Smooth muscle cell of the brain vasculature (primary cell): ENCODE data around the gene STH.

Experiments used
- DNase-seq: peaks from one replicate; pipeline ENCODE4 v3.0.0-alpha.2; 2012; ENCODE audit warnings: low read depth, low spot score

The STH gene

DNA sequence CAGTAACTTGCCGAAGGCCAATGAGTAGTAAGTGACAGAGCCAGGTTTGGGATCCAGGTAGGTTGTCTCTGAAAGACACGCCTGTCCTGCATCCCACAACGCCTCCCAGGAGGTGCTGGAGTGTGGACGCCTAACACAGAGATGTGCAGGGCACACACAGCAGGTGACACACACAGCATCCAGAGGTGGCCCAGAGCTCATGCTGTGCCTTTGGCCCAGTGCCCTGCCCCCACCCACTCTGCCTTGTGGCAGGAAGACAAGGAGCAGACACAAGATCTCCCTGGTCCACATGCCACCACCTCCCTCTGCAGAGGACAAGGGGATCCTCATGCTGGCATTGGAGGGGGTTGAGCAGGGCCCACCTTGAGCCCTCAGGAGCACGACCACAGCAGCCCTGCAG is 14.7 kb upstream of the STH start:
- DNase-seq: no peak

DNA sequence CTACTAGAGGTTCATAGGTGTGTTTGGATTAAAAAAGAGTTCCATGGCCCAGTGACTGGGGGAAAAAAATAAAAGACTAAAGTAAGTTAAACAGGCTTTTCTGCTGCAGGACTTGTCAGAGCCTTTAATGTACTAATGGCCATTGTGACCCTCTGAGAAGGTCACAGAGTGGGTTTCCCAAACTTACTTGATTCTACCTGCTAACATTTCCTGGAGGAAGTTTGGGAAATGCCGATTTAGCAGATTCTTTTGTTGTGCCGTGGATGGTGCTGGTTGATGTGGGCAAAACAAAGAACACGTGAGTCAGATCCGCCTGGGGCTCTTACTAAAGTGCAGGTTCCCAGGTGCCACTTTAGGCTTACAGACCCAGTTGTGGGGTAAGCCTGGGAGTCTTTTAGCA is 13.6 kb upstream of the STH start:
- DNase-seq: no peak

DNA sequence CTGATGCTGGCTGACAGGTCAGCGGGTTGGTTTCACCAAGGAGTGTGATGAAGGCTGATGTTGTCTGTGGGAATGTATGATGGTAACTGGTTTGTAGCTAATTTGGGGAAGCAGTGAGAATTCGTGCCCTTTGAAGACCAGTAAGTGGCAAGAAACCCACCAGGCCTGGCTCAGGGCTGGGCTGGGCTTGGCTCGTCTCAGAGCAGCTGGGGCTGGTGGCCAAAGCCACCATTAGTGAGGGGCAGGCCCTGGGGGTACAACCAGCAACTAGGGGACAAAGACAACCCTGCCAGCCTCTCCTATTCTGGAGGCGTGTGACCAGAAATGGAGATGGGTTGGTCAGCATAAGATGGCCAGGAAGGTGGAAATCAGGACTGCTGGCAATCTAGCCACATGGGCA is 13.0 kb upstream of the STH start:
- no peak for DNase-seq

DNA sequence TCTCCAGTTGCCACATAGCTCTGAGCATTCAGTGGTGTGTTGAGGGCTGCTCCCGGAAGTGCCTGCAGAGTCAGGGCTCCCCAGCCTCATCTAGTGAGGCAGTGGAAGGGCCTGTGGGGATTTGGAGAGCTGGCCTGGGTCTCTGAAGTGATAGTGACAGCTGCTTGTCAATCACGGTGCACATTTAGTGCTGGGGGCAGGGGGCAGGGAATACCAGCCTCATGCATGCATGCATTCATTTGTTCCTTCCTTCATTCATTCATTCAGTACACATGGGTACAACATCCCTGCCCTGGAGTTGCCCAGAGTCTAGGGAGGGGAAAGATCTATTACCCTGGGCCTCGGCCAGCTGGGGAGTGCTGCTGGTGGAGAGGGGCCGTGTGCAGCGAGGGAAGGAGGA is 11.3 kb upstream of the STH start:
- DNase-seq: no peak

DNA sequence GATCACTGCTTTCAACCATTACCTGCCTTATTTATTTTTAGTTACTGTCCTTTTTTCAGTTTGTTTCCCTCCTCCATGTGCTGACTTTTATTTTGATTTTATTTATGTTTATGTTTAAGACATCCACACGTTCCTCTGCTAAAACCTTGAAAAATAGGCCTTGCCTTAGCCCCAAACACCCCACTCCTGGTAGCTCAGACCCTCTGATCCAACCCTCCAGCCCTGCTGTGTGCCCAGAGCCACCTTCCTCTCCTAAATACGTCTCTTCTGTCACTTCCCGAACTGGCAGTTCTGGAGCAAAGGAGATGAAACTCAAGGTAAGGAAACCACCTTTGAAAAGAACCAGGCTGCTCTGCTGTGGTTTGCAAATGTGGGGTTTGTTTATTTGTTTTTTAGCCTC is 9.3 kb upstream of the STH start:
- no peak for DNase-seq

DNA sequence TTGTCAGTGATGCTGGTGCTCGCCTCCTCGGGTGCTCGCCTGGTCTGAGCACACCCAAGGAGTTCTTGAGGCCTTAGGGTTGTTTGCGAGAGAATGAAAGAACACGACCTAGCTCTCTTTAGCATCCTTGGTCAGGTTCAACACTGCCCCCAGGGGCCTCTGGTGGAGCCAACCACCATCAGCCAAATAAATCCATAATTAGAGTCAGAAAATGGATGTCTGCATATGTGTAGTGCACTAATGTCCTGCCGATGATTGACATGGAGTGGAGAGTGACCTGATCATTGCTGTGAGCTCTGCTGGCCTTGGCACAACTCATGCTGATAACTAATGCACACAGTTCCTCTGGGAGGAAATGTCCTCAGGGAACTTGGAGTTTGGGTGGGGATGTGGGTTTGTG is 8.2 kb upstream of the STH start:
- no peak for DNase-seq

DNA sequence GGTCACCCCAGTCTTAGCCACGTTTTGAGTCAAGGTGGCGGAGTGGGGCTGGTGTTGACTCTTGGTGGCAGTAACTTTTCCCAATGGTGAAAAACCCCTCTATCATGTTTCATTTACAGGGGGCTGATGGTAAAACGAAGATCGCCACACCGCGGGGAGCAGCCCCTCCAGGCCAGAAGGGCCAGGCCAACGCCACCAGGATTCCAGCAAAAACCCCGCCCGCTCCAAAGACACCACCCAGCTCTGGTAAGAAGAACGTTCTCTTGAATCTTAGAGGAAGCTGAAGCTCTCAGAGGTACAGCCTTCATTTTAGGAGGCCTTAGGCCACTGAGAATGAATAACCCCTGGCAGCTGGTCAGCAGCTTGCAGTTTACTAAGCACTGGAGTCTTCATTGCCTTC is 7.7 kb upstream of the STH start:
- DNase-seq: no peak

DNA sequence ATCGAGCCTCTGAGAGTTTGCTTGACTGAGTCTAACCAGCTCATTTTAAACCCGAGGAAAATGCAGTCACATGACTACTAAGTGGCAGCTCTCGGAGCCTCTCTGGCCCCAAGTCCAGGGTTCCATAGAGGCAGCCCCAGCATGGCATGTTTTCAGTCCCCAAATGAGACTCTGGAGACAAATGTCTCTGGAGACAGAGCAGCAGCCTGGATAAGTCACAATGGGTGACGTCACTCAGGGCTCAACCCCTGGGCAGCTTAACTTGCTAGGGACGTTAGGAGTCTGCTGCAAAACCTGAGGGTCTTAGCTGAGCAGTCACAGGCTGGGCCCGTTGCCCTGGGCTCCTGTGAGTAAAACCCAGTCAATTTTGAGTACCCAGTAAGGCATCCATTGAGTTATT is 6.9 kb upstream of the STH start:
- DNase-seq: no peak

DNA sequence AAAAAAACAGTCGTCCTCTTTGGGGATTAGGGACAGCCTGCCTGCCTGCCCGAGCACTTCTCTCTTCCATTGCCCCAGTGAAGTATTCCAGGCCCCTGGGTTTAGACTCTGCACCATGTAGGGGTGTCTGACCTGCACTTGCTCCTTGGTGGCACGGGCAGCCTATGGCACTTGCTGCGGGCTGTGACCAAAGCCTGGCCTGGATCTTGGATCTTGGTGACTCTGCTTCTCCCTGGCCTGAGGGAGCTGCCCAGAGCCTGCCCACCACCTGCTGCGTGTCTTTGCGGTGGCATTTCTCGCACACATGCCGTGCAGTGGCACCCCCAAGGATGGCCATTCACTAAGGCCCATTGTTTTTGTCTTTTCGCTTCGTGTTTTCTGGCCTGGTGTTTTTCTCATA is 6.1 kb upstream of the STH start:
- no peak for DNase-seq

DNA sequence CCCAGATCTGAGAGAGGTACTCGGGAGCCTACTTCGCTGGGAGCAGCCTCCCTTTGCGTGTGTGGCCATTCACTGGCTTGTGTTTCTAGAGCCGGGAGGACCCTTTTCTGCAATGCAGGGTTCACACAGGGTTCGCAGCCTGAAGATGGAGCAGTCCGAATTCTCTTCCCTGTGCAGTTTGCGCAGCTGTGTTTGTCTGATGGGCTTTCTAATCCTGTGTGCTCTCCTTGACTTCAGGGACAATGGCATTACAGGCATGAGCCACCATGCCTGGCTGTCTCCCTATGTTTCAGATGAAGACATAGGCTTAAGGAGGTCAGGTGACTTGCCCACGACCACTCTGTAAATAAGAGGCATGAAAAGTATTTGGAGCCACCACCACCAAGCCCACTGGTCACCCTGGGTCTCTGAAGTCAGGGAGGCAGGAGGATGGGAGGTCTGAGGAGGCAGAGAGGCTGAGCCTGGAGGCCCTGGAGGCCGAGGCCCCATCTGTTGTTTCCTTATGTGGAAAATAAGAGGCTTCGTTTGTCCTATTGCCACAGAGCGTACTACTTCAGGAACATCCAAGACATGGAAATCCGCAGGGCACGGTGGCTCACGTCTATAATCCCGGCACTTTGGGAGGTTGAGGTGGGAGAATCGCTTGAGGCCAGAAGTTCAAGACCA is 5.0 kb upstream of the STH start:
- DNase-seq: no peak

DNA sequence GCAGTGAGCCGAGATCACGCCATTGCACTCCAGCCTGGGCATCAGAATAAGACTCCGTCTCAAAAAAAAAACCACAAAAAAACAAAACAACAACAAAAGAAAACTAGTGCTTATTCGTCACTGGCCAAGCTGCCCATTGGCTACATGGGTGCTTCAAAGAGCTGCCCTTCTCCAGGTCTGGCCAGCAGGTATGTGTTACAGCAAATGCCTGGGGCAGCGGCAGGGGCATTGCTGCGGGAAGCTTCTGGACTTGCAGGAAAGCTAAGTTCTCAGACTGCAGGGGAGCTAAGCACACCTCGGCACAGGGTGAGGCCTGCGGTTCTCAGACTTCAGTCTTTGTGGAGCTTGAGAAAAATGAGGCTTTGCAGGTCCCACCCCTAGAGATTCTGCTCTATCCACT is 4.1 kb upstream of the STH start:
- no peak for DNase-seq

DNA sequence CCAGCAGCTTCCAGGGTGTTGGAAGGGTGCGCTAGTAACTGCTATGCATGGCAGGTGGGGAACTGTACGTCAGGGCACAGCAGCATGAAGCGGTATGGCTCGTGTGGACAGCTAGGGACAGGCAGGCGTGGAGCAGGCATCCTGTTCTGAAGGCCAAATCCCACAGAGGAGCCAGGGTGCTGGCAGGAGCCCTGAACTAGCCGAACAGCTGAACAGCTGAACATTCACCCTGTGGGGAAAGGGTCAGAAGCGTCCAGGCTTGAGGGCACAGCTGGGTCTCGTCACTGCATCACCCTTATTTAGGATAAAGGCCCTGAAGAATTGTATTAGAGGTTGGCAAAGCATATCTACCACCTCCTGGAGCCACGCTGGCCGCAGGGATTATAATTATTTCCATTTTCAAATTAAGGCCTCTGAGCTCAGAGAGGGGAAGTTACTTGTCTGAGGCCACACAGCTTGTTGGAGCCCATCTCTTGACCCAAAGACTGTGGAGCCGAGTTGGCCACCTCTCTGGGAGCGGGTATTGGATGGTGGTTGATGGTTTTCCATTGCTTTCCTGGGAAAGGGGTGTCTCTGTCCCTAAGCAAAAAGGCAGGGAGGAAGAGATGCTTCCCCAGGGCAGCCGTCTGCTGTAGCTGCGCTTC is 3.3 kb upstream of the STH start:
- no peak for DNase-seq

DNA sequence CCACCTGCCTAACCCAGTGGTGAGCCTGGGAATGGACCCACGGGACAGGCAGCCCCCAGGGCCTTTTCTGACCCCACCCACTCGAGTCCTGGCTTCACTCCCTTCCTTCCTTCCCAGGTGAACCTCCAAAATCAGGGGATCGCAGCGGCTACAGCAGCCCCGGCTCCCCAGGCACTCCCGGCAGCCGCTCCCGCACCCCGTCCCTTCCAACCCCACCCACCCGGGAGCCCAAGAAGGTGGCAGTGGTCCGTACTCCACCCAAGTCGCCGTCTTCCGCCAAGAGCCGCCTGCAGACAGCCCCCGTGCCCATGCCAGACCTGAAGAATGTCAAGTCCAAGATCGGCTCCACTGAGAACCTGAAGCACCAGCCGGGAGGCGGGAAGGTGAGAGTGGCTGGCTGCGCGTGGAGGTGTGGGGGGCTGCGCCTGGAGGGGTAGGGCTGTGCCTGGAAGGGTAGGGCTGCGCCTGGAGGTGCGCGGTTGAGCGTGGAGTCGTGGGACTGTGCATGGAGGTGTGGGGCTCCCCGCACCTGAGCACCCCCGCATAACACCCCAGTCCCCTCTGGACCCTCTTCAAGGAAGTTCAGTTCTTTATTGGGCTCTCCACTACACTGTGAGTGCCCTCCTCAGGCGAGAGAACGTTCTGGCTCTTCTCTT is 2.6 kb upstream of the STH start:
- no peak for DNase-seq

DNA sequence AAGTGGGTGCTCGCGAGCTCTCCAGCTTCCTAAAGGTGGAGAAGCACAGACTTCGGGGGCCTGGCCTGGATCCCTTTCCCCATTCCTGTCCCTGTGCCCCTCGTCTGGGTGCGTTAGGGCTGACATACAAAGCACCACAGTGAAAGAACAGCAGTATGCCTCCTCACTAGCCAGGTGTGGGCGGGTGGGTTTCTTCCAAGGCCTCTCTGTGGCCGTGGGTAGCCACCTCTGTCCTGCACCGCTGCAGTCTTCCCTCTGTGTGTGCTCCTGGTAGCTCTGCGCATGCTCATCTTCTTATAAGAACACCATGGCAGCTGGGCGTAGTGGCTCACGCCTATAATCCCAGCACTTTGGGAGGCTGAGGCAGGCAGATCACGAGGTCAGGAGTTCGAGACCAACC is 1.9 kb upstream of the STH start:
- DNase-seq: no peak

DNA sequence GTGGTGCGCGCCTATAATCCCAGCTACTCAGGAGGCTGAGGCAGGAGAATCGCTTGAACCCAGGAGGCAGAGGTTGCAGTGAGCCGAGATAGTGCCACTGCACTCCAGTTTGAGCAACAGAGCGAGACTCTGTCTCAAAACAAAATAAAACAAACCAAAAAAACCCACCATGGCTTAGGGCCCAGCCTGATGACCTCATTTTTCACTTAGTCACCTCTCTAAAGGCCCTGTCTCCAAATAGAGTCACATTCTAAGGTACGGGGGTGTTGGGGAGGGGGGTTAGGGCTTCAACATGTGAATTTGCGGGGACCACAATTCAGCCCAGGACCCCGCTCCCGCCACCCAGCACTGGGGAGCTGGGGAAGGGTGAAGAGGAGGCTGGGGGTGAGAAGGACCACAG is 1.4 kb upstream of the STH start:
- DNase-seq: no peak

DNA sequence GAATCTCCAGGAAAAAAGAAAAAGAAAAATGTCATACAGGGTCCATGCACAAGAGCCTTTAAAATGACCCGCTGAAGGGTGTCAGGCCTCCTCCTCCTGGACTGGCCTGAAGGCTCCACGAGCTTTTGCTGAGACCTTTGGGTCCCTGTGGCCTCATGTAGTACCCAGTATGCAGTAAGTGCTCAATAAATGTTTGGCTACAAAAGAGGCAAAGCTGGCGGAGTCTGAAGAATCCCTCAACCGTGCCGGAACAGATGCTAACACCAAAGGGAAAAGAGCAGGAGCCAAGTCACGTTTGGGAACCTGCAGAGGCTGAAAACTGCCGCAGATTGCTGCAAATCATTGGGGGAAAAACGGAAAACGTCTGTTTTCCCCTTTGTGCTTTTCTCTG is 845 bp downstream of the STH start:
- DNase-seq: no peak

DNA sequence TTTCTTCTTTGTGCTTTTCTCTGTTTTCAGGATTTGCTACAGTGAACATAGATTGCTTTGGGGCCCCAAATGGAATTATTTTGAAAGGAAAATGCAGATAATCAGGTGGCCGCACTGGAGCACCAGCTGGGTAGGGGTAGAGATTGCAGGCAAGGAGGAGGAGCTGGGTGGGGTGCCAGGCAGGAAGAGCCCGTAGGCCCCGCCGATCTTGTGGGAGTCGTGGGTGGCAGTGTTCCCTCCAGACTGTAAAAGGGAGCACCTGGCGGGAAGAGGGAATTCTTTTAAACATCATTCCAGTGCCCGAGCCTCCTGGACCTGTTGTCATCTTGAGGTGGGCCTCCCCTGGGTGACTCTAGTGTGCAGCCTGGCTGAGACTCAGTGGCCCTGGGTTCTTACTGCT is 1.2 kb downstream of the STH start:
- no peak for DNase-seq

DNA sequence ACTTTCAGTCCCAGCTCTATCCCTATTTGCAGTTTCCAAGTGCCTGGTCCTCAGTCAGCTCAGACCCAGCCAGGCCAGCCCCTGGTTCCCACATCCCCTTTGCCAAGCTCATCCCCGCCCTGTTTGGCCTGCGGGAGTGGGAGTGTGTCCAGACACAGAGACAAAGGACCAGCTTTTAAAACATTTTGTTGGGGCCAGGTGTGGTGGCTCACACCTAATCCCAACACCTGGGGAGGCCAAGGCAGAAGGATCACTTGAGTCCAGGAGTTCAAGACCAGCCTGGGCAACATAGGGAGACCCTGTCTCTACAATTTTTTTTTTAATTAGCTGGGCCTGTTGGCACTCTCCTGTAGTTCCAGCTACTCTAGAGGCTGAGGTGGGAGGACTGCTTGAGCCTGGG is 1.7 kb downstream of the STH start:
- no peak for DNase-seq

DNA sequence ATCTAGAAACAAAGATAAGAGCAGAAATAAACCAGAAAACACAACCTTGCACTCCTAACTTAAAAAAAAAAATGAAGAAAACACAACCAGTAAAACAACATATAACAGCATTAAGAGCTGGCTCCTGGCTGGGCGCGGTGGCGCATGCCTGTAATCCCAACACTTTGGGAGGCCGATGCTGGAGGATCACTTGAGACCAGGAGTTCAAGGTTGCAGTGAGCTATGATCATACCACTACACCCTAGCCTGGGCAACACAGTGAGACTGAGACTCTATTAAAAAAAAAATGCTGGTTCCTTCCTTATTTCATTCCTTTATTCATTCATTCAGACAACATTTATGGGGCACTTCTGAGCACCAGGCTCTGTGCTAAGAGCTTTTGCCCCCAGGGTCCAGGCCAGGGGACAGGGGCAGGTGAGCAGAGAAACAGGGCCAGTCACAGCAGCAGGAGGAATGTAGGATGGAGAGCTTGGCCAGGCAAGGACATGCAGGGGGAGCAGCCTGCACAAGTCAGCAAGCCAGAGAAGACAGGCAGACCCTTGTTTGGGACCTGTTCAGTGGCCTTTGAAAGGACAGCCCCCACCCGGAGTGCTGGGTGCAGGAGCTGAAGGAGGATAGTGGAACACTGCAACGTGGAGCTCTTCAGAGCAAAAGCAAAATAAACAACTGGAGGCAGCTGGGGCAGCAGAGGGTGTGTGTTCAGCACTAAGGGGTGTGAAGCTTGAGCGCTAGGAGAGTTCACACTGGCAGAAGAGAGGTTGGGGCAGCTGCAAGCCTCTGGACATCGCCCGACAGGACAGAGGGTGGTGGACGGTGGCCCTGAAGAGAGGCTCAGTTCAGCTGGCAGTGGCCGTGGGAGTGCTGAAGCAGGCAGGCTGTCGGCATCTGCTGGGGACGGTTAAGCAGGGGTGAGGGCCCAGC is 2.6 kb downstream of the STH start:
- no peak for DNase-seq

DNA sequence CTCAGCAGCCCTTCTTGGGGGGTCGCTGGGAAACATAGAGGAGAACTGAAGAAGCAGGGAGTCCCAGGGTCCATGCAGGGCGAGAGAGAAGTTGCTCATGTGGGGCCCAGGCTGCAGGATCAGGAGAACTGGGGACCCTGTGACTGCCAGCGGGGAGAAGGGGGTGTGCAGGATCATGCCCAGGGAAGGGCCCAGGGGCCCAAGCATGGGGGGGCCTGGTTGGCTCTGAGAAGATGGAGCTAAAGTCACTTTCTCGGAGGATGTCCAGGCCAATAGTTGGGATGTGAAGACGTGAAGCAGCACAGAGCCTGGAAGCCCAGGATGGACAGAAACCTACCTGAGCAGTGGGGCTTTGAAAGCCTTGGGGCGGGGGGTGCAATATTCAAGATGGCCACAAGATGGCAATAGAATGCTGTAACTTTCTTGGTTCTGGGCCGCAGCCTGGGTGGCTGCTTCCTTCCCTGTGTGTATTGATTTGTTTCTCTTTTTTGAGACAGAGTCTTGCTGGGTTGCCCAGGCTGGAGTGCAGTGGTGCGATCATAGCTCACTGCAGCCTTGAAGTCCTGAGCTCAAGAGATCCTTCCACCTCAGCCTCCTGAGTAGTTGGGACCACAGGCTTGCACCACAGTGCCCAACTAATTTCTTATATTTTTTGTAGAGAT is 3.4 kb downstream of the STH start:
- DNase-seq: peak; percentile 44

DNA sequence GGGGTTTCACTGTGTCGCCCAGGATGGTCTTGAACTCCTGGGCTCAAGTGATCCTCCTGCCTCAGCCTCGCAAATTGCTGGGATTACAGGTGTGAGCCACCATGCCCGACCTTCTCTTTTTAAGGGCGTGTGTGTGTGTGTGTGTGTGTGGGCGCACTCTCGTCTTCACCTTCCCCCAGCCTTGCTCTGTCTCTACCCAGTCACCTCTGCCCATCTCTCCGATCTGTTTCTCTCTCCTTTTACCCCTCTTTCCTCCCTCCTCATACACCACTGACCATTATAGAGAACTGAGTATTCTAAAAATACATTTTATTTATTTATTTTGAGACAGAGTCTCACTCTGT is 3.9 kb downstream of the STH start:
- no peak for DNase-seq
